DOHH2 (cell line): ENCODE results near the gene ACVR2A.

Source experiments
- H3F3A ChIP-seq: fragments of 200-600 bp; sonication (generic), shearing (Covaris generic); 2 replicates; pipeline ENCODE4 v1.6.0; 2016; ENCODE audit warnings: antibody characterized with exemption, mild to moderate bottlenecking; ENCODE audit not compliant: control insufficient read depth, insufficient read depth
- H3K27ac ChIP-seq: fragments of 200-600 bp; sonication (generic); 2 replicates; pipeline ENCODE4 v1.5.1; 2014; ENCODE audit warnings: low read depth, mild to moderate bottlenecking, low read length, moderate library complexity
- H3K27me3 ChIP-seq: fragments of 200-600 bp; sonication (generic); 2 replicates; pipeline ENCODE4 v1.6.1; 2014; ENCODE audit warnings: mild to moderate bottlenecking, low read length, mixed read lengths; ENCODE audit not compliant: control insufficient read depth
- H3K36me3 ChIP-seq: fragments of 200-600 bp; sonication (generic); 2 replicates; pipeline ENCODE4 v1.6.1; 2014; ENCODE audit warnings: mild to moderate bottlenecking, low read length, moderate library complexity, mixed read lengths; ENCODE audit not compliant: control insufficient read depth
- H3K4me1 ChIP-seq: fragments of 200-600 bp; sonication (generic); 2 replicates; pipeline ENCODE4 v1.6.1; 2014; ENCODE audit warnings: mild to moderate bottlenecking, low read length, mixed read lengths; ENCODE audit not compliant: control insufficient read depth
- H3K4me2 ChIP-seq: fragments of 200-600 bp; sonication (generic); 2 replicates; pipeline ENCODE4 v1.6.0; 2014; ENCODE audit warnings: mild to moderate bottlenecking, low read length, moderate library complexity
- H3K4me3 ChIP-seq: fragments of 200-600 bp; sonication (generic); 2 replicates; pipeline ENCODE4 v1.5.1; 2014; ENCODE audit warnings: mild to moderate bottlenecking, low read length, mixed read lengths
- H3K79me2 ChIP-seq: fragments of 200-600 bp; sonication (generic); 2 replicates; pipeline ENCODE4 v1.6.1; 2014; ENCODE audit warnings: mild to moderate bottlenecking, low read length, mixed read lengths; ENCODE audit not compliant: control insufficient read depth
- H3K9me2 ChIP-seq: fragments of 200-600 bp; sonication (generic); replicated peaks from 2 replicates; pipeline ENCODE4 v1.6.1; 2014; ENCODE audit warnings: mild to moderate bottlenecking, low read length, mixed read lengths; ENCODE audit not compliant: control insufficient read depth
- H3K9me3 ChIP-seq: fragments of 200-600 bp; sonication (generic); 2 replicates; pipeline ENCODE4 v1.6.1; 2014; ENCODE audit warnings: antibody characterized with exemption, low read length, mixed read lengths; ENCODE audit not compliant: control insufficient read depth, insufficient read depth
- H4K20me1 ChIP-seq: fragments of 200-600 bp; sonication (generic); 2 replicates; pipeline ENCODE4 v1.6.0; 2014; ENCODE audit warnings: low read depth, mild to moderate bottlenecking, antibody characterized with exemption, low read length, moderate library complexity; ENCODE audit not compliant: control insufficient read depth, insufficient read depth
- CTCF ChIP-seq: fragments of 200-600 bp; sonication (generic); IDR thresholded peaks from one replicate; pipeline ENCODE4 v1.5.1; 2014; ENCODE audit warnings: antibody characterized with exemption, mild to moderate bottlenecking, low read depth, low read length; ENCODE audit not compliant: poor library complexity, severe bottlenecking
- EZH2phosphoT487 ChIP-seq: fragments of 200-600 bp; sonication (generic); IDR thresholded peaks from 2 replicates; pipeline ENCODE4 v1.6.1; 2017; ENCODE audit warnings: borderline replicate concordance, mild to moderate bottlenecking, antibody characterized with exemption, low read length, moderate library complexity, mixed read lengths

The ACVR2A gene

GRCh38 chr2:147824620-147825019 lies 20.2 kb upstream of the ACVR2A start:
- Histone ChIP-seq H3K36me3 (no peaks in the 10 kb centered on the region), H3K79me2 (no peaks in the 10 kb centered on the region), H3K4me1 (no peaks in the 10 kb centered on the region), H3K27ac (no peak overlapping the region), H3K9me2 (no peaks in the 10 kb centered on the region), H3F3A (no peaks in the 10 kb centered on the region), H3K27me3 (no peaks in the 10 kb centered on the region), H3K4me2 (no peak overlapping the region), H4K20me1 (no peaks in the 10 kb centered on the region), H3K4me3 (no peak overlapping the region), H3K9me3 (no peaks in the 10 kb centered on the region)
- no peak for TF ChIP-seq CTCF
- TF ChIP-seq EZH2phosphoT487: no peak

- Histone ChIP-seq H3K79me2 (no peaks in the 10 kb centered on the region), H3K27me3 (no peaks in the 10 kb centered on the region), H3K9me3 (peaks cover 7% of the 10 kb centered on the region), H4K20me1 (no peaks in the 10 kb centered on the region), H3K27ac (no peak overlapping the region), H3F3A (no peaks in the 10 kb centered on the region), H3K36me3 (no peaks in the 10 kb centered on the region), H3K4me1 (no peaks in the 10 kb centered on the region), H3K9me2 (no peaks in the 10 kb centered on the region), H3K4me3 (no peak overlapping the region), H3K4me2 (no peak overlapping the region)
- no peak for TF ChIP-seq EZH2phosphoT487
- no peak for TF ChIP-seq CTCF
Measured at GRCh38 chr2:147826278-147827087, 18.3 kb upstream of the ACVR2A start.

- H3K9me2 ChIP-seq: no peaks in the 10 kb centered on the region
- TF ChIP-seq CTCF (no peak), EZH2phosphoT487 (no peak)
- no peaks in the 10 kb centered on the region for H3K36me3 ChIP-seq
Measured at GRCh38 chr2:147827088-147827375, 17.8 kb upstream of the ACVR2A start.

More at GRCh38 chr2:147827088-147827375, 17.8 kb upstream of the ACVR2A start:
- Histone ChIP-seq H3K4me3 (no peak overlapping the region), H3K79me2 (no peaks in the 10 kb centered on the region), H3F3A (no peaks in the 10 kb centered on the region), H3K4me2 (no peak overlapping the region), H3K27ac (no peak overlapping the region), H3K27me3 (no peaks in the 10 kb centered on the region), H4K20me1 (no peaks in the 10 kb centered on the region), H3K4me1 (no peaks in the 10 kb centered on the region), H3K9me3 (peaks cover 7% of the 10 kb centered on the region)
